ENCODE results near the gene HDAC7. TPM values are rescaled to one million over a fixed set of nuclear protein-coding genes. Genes with fewer than 3 reads are reported as not detected.

The HDAC7 gene
- total RNA-seq, 2 donors from 2014 or later = 146 to 154 TPM

GRCh38 chr12:47867495-47867941, 47.8 kb upstream of the HDAC7 start:
- H3K9me3 ChIP-seq (ENCODE audit: control insufficient read depth, low read length) = no peaks in the 10 kb centered on the region
- H3K36me3 ChIP-seq (ENCODE audit: control insufficient read depth, insufficient read depth, low read length) = no peaks in the 10 kb centered on the region
- H3K9me3 Mint-ChIP-seq = no peaks in the 10 kb centered on the region
- H3K27ac Mint-ChIP-seq = no peak overlapping the region
- TF ChIP-seq, protein P1, sequence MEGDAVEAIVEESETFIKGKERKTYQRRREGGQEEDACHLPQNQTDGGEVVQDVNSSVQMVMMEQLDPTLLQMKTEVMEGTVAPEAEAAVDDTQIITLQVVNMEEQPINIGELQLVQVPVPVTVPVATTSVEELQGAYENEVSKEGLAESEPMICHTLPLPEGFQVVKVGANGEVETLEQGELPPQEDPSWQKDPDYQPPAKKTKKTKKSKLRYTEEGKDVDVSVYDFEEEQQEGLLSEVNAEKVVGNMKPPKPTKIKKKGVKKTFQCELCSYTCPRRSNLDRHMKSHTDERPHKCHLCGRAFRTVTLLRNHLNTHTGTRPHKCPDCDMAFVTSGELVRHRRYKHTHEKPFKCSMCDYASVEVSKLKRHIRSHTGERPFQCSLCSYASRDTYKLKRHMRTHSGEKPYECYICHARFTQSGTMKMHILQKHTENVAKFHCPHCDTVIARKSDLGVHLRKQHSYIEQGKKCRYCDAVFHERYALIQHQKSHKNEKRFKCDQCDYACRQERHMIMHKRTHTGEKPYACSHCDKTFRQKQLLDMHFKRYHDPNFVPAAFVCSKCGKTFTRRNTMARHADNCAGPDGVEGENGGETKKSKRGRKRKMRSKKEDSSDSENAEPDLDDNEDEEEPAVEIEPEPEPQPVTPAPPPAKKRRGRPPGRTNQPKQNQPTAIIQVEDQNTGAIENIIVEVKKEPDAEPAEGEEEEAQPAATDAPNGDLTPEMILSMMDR (conservative IDR thresholded peaks at IDR 0.05) = no peak
- no peak overlapping the region for H3K4me3 Mint-ChIP-seq
- 92 to 96% methylated on average over 4 of the region's 4 CpGs for WGBS, 2 experiments (ENCODE audit: insufficient coverage in 1 of 2, insufficient read length in 1 of 2)
- H3K27ac ChIP-seq (ENCODE audit: low read depth, low read length) = no peak overlapping the region
- H3K36me3 Mint-ChIP-seq (ENCODE audit: low read depth) = no peaks in the 10 kb centered on the region
- H3K9ac ChIP-seq (ENCODE audit: extremely low read depth, low read length, poor library complexity, severe bottlenecking) = no peak overlapping the region
- H3K27me3 Mint-ChIP-seq (ENCODE audit: insufficient read depth) = no peaks in the 10 kb centered on the region
- no peak overlapping the region for H3K4me3 ChIP-seq (ENCODE audit: low read length)
- no peaks in the 10 kb centered on the region for H3K4me1 Mint-ChIP-seq
- no peaks in the 10 kb centered on the region for H3K4me1 ChIP-seq (ENCODE audit: control insufficient read depth, insufficient read depth, low read length)
- no peak for DNase-seq
- H3K27me3 ChIP-seq (ENCODE audit: control insufficient read depth, insufficient read depth, low read length, poor library complexity, severe bottlenecking) = no peaks in the 10 kb centered on the region

DNA sequence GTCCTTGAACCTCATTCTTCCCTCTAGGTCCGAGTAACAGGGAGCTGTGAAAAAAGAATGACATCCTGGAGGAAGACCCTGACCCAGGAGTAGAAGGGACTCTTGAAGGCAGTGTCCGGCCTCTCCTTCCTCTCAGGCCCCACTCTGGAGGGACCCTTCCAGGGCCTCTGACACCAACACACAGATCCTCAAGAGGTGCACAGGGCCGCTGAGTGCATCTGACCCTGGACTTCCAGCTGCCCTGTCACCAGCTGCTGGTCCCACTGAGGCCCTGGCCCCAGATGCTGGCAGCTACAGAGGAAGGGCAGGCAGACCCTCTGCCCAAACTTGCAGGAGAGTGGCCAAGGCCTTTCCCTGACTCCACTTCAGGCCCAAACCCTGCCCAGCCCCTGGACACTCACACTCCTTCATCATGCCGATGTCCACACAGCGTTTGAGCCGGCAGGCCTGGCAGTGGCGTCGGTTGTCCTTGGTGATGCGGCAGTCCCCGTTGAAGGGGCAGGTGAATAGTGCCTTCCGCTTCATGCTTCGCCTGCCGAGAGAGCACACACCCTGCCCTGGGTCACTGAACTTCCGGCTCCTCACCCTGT, 45.0 kb upstream of the HDAC7 start:
- H3K9me3 ChIP-seq (ENCODE audit: control insufficient read depth, low read length) = no peaks in the 10 kb centered on the region
- Mint-ChIP-seq H3K27ac (no peak overlapping the region), H3K36me3 (ENCODE audit: low read depth) (no peaks in the 10 kb centered on the region), H3K4me3 (no peak overlapping the region), H3K27me3 (ENCODE audit: insufficient read depth) (peaks cover 4% of the 10 kb centered on the region), H3K9me3 (no peaks in the 10 kb centered on the region), H3K4me1 (no peaks in the 10 kb centered on the region)
- H3K4me3 ChIP-seq (ENCODE audit: low read length) = no peak overlapping the region
- no peaks in the 10 kb centered on the region for H3K4me1 ChIP-seq (ENCODE audit: control insufficient read depth, insufficient read depth, low read length)
- TF ChIP-seq, protein P1 (conservative IDR thresholded peaks at IDR 0.05) = no peak
- H3K27ac ChIP-seq (ENCODE audit: low read depth, low read length) = no peak overlapping the region
- DNase-seq = peak; percentile 35
- H3K9ac ChIP-seq (ENCODE audit: extremely low read depth, low read length, poor library complexity, severe bottlenecking) = no peak overlapping the region
- WGBS, 2 experiments (ENCODE audit: insufficient coverage in 1 of 2, insufficient read length in 1 of 2) = 91 to 94% methylated on average over 9 to 14 of the region's 14 CpGs
- no peaks in the 10 kb centered on the region for H3K36me3 ChIP-seq (ENCODE audit: control insufficient read depth, insufficient read depth, low read length)
- H3K27me3 ChIP-seq (ENCODE audit: control insufficient read depth, insufficient read depth, low read length, poor library complexity, severe bottlenecking) = no peaks in the 10 kb centered on the region

DNA sequence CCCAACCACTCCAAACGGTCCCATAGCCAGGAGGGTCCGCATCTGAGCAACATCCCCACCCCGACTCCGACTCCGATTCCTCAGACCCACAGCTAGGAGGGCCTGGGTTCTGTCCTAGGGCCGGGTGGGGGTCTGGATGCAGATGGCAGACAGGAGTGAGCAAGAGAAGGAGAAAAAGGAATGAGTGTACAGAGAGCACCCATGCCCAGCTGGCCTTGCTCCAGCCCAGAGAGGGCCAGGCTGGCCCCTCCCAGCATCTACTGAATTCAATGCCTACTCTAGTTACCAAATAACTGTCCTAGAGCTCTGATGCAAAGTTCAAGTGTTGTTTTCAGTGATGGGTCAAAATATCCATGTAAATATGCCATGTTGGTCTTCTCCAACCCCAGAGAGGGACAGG, 44.3 kb upstream of the HDAC7 start:
- H3K4me1 Mint-ChIP-seq = no peaks in the 10 kb centered on the region
- H3K9me3 ChIP-seq (ENCODE audit: control insufficient read depth, low read length) = no peaks in the 10 kb centered on the region
- no peak overlapping the region for H3K4me3 ChIP-seq (ENCODE audit: low read length)
- no peak overlapping the region for H3K27ac ChIP-seq (ENCODE audit: low read depth, low read length)
- TF ChIP-seq, protein P1 (conservative IDR thresholded peaks at IDR 0.05) = no peak
- WGBS, 2 experiments (ENCODE audit: insufficient coverage in 1 of 2, insufficient read length in 1 of 2) = 87% methylated on average over 6 of the region's 6 CpGs; no CpG with 5 or more reads in 1 of the 2 experiments
- no peaks in the 10 kb centered on the region for H3K36me3 Mint-ChIP-seq (ENCODE audit: low read depth)
- H3K27me3 ChIP-seq (ENCODE audit: control insufficient read depth, insufficient read depth, low read length, poor library complexity, severe bottlenecking) = no peaks in the 10 kb centered on the region
- H3K9me3 Mint-ChIP-seq = no peaks in the 10 kb centered on the region
- no peak overlapping the region for H3K4me3 Mint-ChIP-seq
- H3K27me3 Mint-ChIP-seq (ENCODE audit: insufficient read depth) = peaks cover 4% of the 10 kb centered on the region
- no peak overlapping the region for H3K27ac Mint-ChIP-seq
- peak; percentile 31 for DNase-seq
- no peak overlapping the region for H3K9ac ChIP-seq (ENCODE audit: extremely low read depth, low read length, poor library complexity, severe bottlenecking)
- no peaks in the 10 kb centered on the region for H3K36me3 ChIP-seq (ENCODE audit: control insufficient read depth, insufficient read depth, low read length)
- no peaks in the 10 kb centered on the region for H3K4me1 ChIP-seq (ENCODE audit: control insufficient read depth, insufficient read depth, low read length)

All from endodermal cell (in vitro differentiated cells).